Liver (tissue), 9 donors: ENCODE data around the gene SYT17. TPM values are rescaled to one million over a fixed set of nuclear protein-coding genes. Genes with fewer than 3 reads are reported as not detected.

ENCODE experiments used
- DNase-seq: peaks from one replicate; pipeline ENCODE4 v3.0.0-alpha.2; 2017; ENCODE audit warnings: low spot score
- H3K27ac ChIP-seq, 2 donors: one replicate each; pipeline ENCODE4 v1.7.0; 2013; ENCODE audit warnings: inconsistent platforms in 2 of 2, low read length in 2 of 2, control low read depth in 1 of 2, low read depth in 1 of 2, mild to moderate bottlenecking in 1 of 2
- H3K27me3 ChIP-seq, 4 donors: one replicate each; pipeline versions ENCODE4 v1.6.1 to v1.7.0; 2013; ENCODE audit warnings: low read length in 3 of 4, inconsistent platforms in 1 of 4, mild to moderate bottlenecking in 1 of 4, moderate library complexity in 1 of 4; ENCODE audit not compliant: control insufficient read depth in 4 of 4, insufficient read depth in 4 of 4
- H3K36me3 ChIP-seq, 4 donors: one replicate each; pipeline versions ENCODE4 v1.6.1 to v1.7.0; 2013; ENCODE audit warnings: low read length in 3 of 4, mild to moderate bottlenecking in 3 of 4, low read depth in 1 of 4, moderate library complexity in 1 of 4; ENCODE audit not compliant: control insufficient read depth in 4 of 4, insufficient read depth in 3 of 4
- H3K4me1 ChIP-seq, 4 donors: one replicate each; pipeline versions ENCODE4 v1.6.1 to v1.7.0; 2013; ENCODE audit warnings: low read length in 3 of 4, mild to moderate bottlenecking in 3 of 4, moderate library complexity in 1 of 4; ENCODE audit not compliant: control insufficient read depth in 4 of 4, insufficient read depth in 4 of 4
- H3K4me3 ChIP-seq, 3 donors: one replicate each; pipeline versions ENCODE4 v1.6.1 to v1.7.0; 2013; ENCODE audit warnings: low read length in 3 of 3, control low read depth in 1 of 3, low read depth in 1 of 3, mild to moderate bottlenecking in 1 of 3
- H3K9ac ChIP-seq, 2 donors: one replicate each; pipeline ENCODE4 v1.7.0; 2013; ENCODE audit warnings: low read length in 2 of 2, mild to moderate bottlenecking in 2 of 2, moderate library complexity in 2 of 2, control low read depth in 1 of 2, low read depth in 1 of 2
- H3K9me3 ChIP-seq, 4 donors: one replicate each; pipeline versions ENCODE4 v1.6.1 to v1.7.0; 2013; ENCODE audit warnings: low read length in 3 of 4; ENCODE audit not compliant: control insufficient read depth in 4 of 4
- ATF3 ChIP-seq: IDR thresholded peaks from 2 replicates; pipeline ENCODE4 v1.6.1; 2016; ENCODE audit warnings: antibody characterized with exemption
- EGR1 ChIP-seq, 2 donors: IDR thresholded peaks; 2 replicates each; pipeline ENCODE4 v1.6.1; 2016 to 2018; ENCODE audit warnings: antibody characterized with exemption in 2 of 2, low read depth in 2 of 2
- FOXA1 ChIP-seq: IDR thresholded peaks from 2 replicates; pipeline ENCODE4 v1.6.1; 2016; ENCODE audit warnings: antibody characterized with exemption
- GABPA ChIP-seq, 2 donors: IDR thresholded peaks in 1 of 2; conservative IDR thresholded peaks in 1 of 2; 2 replicates each; pipeline ENCODE4 v1.6.1; 2016; ENCODE audit warnings: antibody characterized with exemption in 2 of 2, mild to moderate bottlenecking in 1 of 2, moderate library complexity in 1 of 2
- HNF4G ChIP-seq: IDR thresholded peaks from 2 replicates; pipeline ENCODE4 v1.6.1; 2016; ENCODE audit warnings: antibody characterized with exemption
- JUND ChIP-seq, 2 donors: IDR thresholded peaks; 2 replicates each; pipeline ENCODE4 v1.6.1; 2016; ENCODE audit warnings: antibody characterized with exemption in 2 of 2
- MAX ChIP-seq: IDR thresholded peaks from 2 replicates; pipeline ENCODE4 v1.6.1; 2016; ENCODE audit warnings: antibody characterized with exemption
- NR2F2 ChIP-seq: IDR thresholded peaks from 2 replicates; pipeline ENCODE4 v1.6.1; 2016; ENCODE audit warnings: antibody characterized with exemption
- RAD21 ChIP-seq, 2 donors: IDR thresholded peaks; 2 replicates each; pipeline ENCODE4 v1.6.1; 2016; ENCODE audit warnings: antibody characterized with exemption in 2 of 2, mild to moderate bottlenecking in 2 of 2
- REST ChIP-seq: IDR thresholded peaks from 2 replicates; pipeline ENCODE4 v1.6.1; 2016; ENCODE audit warnings: antibody characterized with exemption, mild to moderate bottlenecking
- YY1 ChIP-seq: IDR thresholded peaks from 2 replicates; pipeline ENCODE4 v1.6.1; 2016; ENCODE audit warnings: antibody characterized with exemption, mild to moderate bottlenecking
- ZBTB33 ChIP-seq: IDR thresholded peaks from 2 replicates; pipeline ENCODE4 v1.6.1; 2016; ENCODE audit warnings: antibody characterized with exemption
- WGBS: extraction: QIAGEN DNeasy Blood & Tissue Kit; methylation state at CpG from one replicate; pipeline ENCODE4 v1.1.7; 2013; 5-methylcytosine and 5-hydroxymethylcytosine counted together
- polyA plus RNA-seq, 2 donors: library from polyadenylated mRNA; stranded (reverse) in 1 of 2; unstranded in 1 of 2; fragments of 200-250 nt in 1 of 2; fragments of >200 nt in 1 of 2; fragmentation: Nextera tagmentation in 1 of 2; extraction: Ambion mirVana in 1 of 2; gene quantifications; one replicate each; pipeline versions ENCODE4 v1.2.1 to v1.2.3, GENCODE V29; 2013 to 2015
- total RNA-seq, 2 donors: library from RNA; depleted of rRNA; stranded (reverse); fragments of >200 nt; gene quantifications; one replicate each; pipeline ENCODE4 v1.2.3, GENCODE V29; 2014
- donor health status: healthy.
- donor health status: healthy.
- donor health status: healthy.
- donor health status: healthy.
- donor health status: healthy.

Gene SYT17
- total and polyA plus RNA-seq, 4 donors, result 2.5 to 7.7 (median 5.5) TPM

- no peaks in the 10 kb centered on the region for H3K27me3 ChIP-seq
- no peak overlapping the region for H3K4me3 ChIP-seq
- no peaks in the 10 kb centered on the region for H3K4me1 ChIP-seq
- H3K36me3 ChIP-seq, result peaks cover 0 to 14% (median 7%) of the 10 kb centered on the region in 4 donors
- H3K27ac ChIP-seq, result no peak overlapping the region
- DNase-seq, result no peak
- H3K9me3 ChIP-seq, result peaks cover 0 to 3% (median under 1%) of the 10 kb centered on the region in 4 donors
- TF ChIP-seq RAD21 (IDR thresholded peaks at IDR 0.05) (no peak), YY1 (no peak), EGR1 (IDR thresholded peaks at IDR 0.05; ENCODE audit: low read depth in 2 of 2) (no peak), ZBTB33 (no peak), NR2F2 (no peak), ATF3 (no peak), HNF4G (no peak), GABPA (IDR thresholded peaks at IDR 0.05 in 1 of 2, conservative IDR thresholded peaks at IDR 0.05 in 1 of 2) (no peak), REST (no peak), MAX (no peak)
- no peak overlapping the region for H3K9ac ChIP-seq
- WGBS, result 76% methylated on average over 2 of the region's 2 CpGs
Measured at GRCh38 chr16:19269098-19269497, 101.1 kb downstream of the SYT17 start.

GRCh38 chr16:19274165-19274797 is 106.2 kb downstream of the SYT17 start:
- Histone ChIP-seq H3K4me3 (no peak overlapping the region), H3K4me1 (no peaks in the 10 kb centered on the region), H3K27me3 (no peaks in the 10 kb centered on the region), H3K27ac (no peak overlapping the region), H3K9me3 (no peaks in the 10 kb centered on the region), H3K9ac (no peak overlapping the region), H3K36me3 (no peaks in the 10 kb centered on the region)
- TF ChIP-seq FOXA1, result no peak
- no peak for TF ChIP-seq REST
- no peak for TF ChIP-seq EGR1 (IDR thresholded peaks at IDR 0.05; ENCODE audit: low read depth in 2 of 2)
- no peak for TF ChIP-seq JUND (IDR thresholded peaks at IDR 0.05)
- DNase-seq, result no peak
- WGBS, result 76% methylated on average over 1 of the region's 1 CpG
